ENCODE results near the gene OR2A2.

GRCh38 chr7:144148224-144148827 is 38.9 kb downstream of the OR2A2 start:
- TF ChIP-seq CTCF (IDR thresholded peaks at IDR 0.05) (no peak), TCF7L2 (IDR thresholded peaks at IDR 0.05; ENCODE audit: low read depth, low read length) (no peak), POLR2AphosphoS5 (IDR thresholded peaks at IDR 0.05; ENCODE audit: low read depth, low read length) (no peak)

Data from Panc1 (cell line).